DND-41 (cell line): ENCODE results near the gene ADCY2.

Experiments used
- ATAC-seq: fragments of 200-7000 bp; cut with Tn5 transposase; 3 replicates; pipeline ENCODE4 v1.9.1; 2021; ENCODE audit warnings: low read depth; ENCODE audit not compliant: insufficient read depth
- DNase-seq: peaks from one replicate; pipeline ENCODE4 v3.0.0-alpha.2; 2020
- H2AFZ ChIP-seq: 2 replicates; pipeline ENCODE4 v1.6.0; 2012; ENCODE audit warnings: low read depth, low read length
- H3K27ac ChIP-seq: 2 replicates; pipeline ENCODE4 v1.5.1; 2012; ENCODE audit warnings: low read length, inconsistent platforms
- H3K27me3 ChIP-seq: fragments of 200-600 bp; sonication (generic); 2 replicates; pipeline ENCODE4 v1.6.0; 2012; ENCODE audit warnings: low read length, mild to moderate bottlenecking, inconsistent platforms; ENCODE audit not compliant: insufficient read depth, poor library complexity
- H3K36me3 ChIP-seq: 2 replicates; pipeline ENCODE4 v1.5.1; 2012; ENCODE audit warnings: low read length, inconsistent platforms; ENCODE audit not compliant: insufficient read depth
- H3K4me1 ChIP-seq: 2 replicates; pipeline ENCODE4 v1.5.1; 2012; ENCODE audit warnings: mild to moderate bottlenecking, low read length; ENCODE audit not compliant: insufficient read depth
- H3K4me2 ChIP-seq: 2 replicates; pipeline ENCODE4 v1.6.0; 2012; ENCODE audit warnings: mild to moderate bottlenecking, moderate library complexity, low read length, inconsistent platforms; ENCODE audit not compliant: insufficient read depth
- H3K4me3 ChIP-seq, 2 experiments: fragments of 200-600 bp in 1 of 2; shearing (Covaris generic) in 1 of 2; 2 replicates each; pipeline ENCODE4 v1.5.1; 2012 to 2016; ENCODE audit warnings: inconsistent platforms in 2 of 2, low read length in 2 of 2, mild to moderate bottlenecking in 2 of 2, low read depth in 1 of 2, moderate library complexity in 1 of 2
- H3K79me2 ChIP-seq: 2 replicates; pipeline ENCODE4 v1.6.0; 2012; ENCODE audit warnings: low read length, inconsistent platforms; ENCODE audit not compliant: insufficient read depth
- H3K9ac ChIP-seq: 2 replicates; pipeline ENCODE4 v1.6.0; 2012; ENCODE audit warnings: low read depth, mild to moderate bottlenecking, inconsistent platforms, low read length, moderate library complexity
- H3K9me3 ChIP-seq: 2 replicates; pipeline ENCODE4 v1.5.1; 2012; ENCODE audit warnings: low read length, moderate library complexity, mild to moderate bottlenecking, inconsistent platforms; ENCODE audit not compliant: insufficient read depth, severe bottlenecking
- H4K20me1 ChIP-seq: 2 replicates; pipeline ENCODE4 v1.6.0; 2012; ENCODE audit warnings: low read length; ENCODE audit not compliant: insufficient read depth
- EZH2 ChIP-seq: IDR thresholded peaks from 3 replicates; pipeline ENCODE4 v1.6.1; 2012; ENCODE audit warnings: borderline replicate concordance, low read depth, mild to moderate bottlenecking, moderate library complexity, low read length, inconsistent platforms; ENCODE audit not compliant: severe bottlenecking
- TF ChIP-seq, protein P1 (sequence below): IDR thresholded peaks from 2 replicates; pipeline ENCODE4 v1.5.1; 2012; ENCODE audit warnings: borderline replicate concordance, low read length, moderate library complexity, mild to moderate bottlenecking; ENCODE audit not compliant: poor library complexity, severe bottlenecking; ENCODE audit errors: extremely low read depth

ADCY2 gene

DNA sequence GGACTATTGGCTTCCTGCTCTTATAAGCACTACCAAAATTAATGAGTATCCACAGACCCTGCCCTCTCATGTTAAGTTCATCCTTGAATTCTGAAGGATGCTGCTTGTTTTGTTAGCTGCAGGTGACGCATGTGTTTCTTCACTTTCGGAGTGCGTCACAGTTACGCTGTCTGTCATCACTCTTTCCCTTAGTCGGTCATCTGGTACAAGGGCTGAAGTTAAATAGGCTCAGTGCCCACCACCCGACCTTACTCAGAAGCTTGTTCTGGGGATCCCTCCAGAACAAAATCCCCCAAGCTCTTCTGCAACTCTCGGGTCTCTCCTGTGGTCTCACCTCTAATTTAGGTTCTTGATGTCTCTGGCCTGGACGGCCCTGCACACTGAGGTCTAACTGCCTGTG lies 51.0 kb downstream of the ADCY2 start:
- TF ChIP-seq, protein P1, sequence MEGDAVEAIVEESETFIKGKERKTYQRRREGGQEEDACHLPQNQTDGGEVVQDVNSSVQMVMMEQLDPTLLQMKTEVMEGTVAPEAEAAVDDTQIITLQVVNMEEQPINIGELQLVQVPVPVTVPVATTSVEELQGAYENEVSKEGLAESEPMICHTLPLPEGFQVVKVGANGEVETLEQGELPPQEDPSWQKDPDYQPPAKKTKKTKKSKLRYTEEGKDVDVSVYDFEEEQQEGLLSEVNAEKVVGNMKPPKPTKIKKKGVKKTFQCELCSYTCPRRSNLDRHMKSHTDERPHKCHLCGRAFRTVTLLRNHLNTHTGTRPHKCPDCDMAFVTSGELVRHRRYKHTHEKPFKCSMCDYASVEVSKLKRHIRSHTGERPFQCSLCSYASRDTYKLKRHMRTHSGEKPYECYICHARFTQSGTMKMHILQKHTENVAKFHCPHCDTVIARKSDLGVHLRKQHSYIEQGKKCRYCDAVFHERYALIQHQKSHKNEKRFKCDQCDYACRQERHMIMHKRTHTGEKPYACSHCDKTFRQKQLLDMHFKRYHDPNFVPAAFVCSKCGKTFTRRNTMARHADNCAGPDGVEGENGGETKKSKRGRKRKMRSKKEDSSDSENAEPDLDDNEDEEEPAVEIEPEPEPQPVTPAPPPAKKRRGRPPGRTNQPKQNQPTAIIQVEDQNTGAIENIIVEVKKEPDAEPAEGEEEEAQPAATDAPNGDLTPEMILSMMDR: no peak
- TF ChIP-seq EZH2: no peak
- Histone ChIP-seq H3K79me2 (no peaks in the 10 kb centered on the region), H2AFZ (no peak overlapping the region)

DNA sequence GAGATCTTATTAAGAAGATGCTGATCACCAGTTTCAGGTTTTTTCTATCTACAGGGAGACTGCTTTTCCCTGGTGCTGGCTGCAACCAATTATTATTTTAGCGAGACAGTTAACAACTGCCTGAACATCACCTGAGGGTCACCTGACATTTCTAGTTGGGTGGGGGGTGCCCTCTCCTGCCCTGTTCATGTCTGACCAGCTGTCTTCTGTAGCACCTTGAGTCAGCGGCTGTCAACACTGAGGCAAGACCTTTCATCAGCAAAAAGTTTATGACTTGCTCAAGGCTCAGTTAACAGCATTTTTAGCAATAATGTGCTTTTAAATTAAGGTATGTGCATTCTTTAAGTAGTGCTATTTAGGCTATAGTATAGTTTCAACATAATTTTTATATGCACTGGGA lies 58.0 kb downstream of the ADCY2 start:
- no peak overlapping the region for H3K27ac ChIP-seq
- TF ChIP-seq, protein P1: no peak
- TF ChIP-seq EZH2: no peak
- no peak for ATAC-seq

More for the DNA sequence above, 51.0 kb downstream of the ADCY2 start:
- no peaks in the 10 kb centered on the region for H3K4me1 ChIP-seq
- H3K9ac ChIP-seq: no peak overlapping the region
- no peak for DNase-seq
- no peak overlapping the region for H3K4me3 ChIP-seq
- no peak overlapping the region for H3K4me2 ChIP-seq
- H3K9me3 ChIP-seq: no peaks in the 10 kb centered on the region
- no peaks in the 10 kb centered on the region for H3K36me3 ChIP-seq
- H3K27ac ChIP-seq: no peak overlapping the region
- no peak for ATAC-seq
- H3K27me3 ChIP-seq: no peaks in the 10 kb centered on the region
- no peaks in the 10 kb centered on the region for H4K20me1 ChIP-seq

DNA sequence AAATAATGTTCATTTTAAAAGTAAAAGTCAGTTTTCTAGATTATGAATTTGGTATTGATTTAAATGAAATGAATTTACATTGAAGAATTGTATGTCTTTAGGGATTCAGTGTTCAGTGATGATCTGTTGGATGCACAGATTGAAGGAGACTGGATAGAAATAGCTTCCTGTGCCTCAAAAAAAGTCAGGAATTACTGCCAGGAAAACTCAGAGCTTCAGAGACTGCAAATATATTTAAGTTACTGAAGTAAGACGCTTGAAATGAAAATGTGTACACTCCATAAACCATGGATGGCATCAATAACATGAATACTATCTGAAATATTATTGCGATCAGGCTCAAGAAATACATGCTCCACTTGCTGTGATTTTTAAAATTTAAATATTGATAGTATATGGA lies 60.3 kb downstream of the ADCY2 start:
- Histone ChIP-seq H4K20me1 (no peaks in the 10 kb centered on the region), H3K9me3 (no peaks in the 10 kb centered on the region), H3K4me2 (no peak overlapping the region), H3K27ac (no peak overlapping the region), H3K79me2 (no peaks in the 10 kb centered on the region), H3K9ac (no peak overlapping the region), H2AFZ (no peak overlapping the region), H3K27me3 (no peaks in the 10 kb centered on the region), H3K36me3 (no peaks in the 10 kb centered on the region), H3K4me1 (no peaks in the 10 kb centered on the region), H3K4me3 (no peak overlapping the region)
- TF ChIP-seq EZH2: no peak
- TF ChIP-seq, protein P1: no peak
- ATAC-seq (no peak), DNase-seq (no peak)

More for the DNA sequence above, 58.0 kb downstream of the ADCY2 start:
- H3K27me3 ChIP-seq: no peaks in the 10 kb centered on the region
- H3K79me2 ChIP-seq: no peaks in the 10 kb centered on the region
- H3K9ac ChIP-seq: no peak overlapping the region
- no peaks in the 10 kb centered on the region for H3K9me3 ChIP-seq
- DNase-seq: no peak
- no peak overlapping the region for H2AFZ ChIP-seq
- H3K4me2 ChIP-seq: no peak overlapping the region
- H3K4me1 ChIP-seq: no peaks in the 10 kb centered on the region
- no peak overlapping the region for H3K4me3 ChIP-seq
- no peaks in the 10 kb centered on the region for H3K36me3 ChIP-seq
- H4K20me1 ChIP-seq: no peaks in the 10 kb centered on the region

DNA sequence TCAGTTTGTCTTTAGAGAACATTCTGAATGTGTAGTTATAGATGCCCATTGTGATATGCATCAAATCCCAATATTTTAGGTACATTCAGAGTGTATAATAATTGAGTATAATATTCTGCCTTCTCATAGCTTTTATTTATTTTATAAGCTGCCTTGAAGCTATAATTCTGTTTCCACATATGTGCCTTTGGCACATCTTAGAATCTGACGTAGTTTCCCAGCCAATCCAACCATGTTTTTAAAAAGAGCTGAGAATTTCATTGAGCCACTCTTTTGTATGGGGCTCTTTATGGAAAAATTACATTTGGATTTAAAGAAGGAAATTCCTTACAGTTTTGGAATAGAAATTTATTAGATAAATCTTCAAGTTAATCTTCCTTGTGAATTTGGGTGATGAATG lies 65.4 kb downstream of the ADCY2 start:
- no peaks in the 10 kb centered on the region for H3K27me3 ChIP-seq
- H3K27ac ChIP-seq: no peak overlapping the region
- no peaks in the 10 kb centered on the region for H3K9me3 ChIP-seq
- H3K79me2 ChIP-seq: no peaks in the 10 kb centered on the region
- ATAC-seq: no peak
- no peaks in the 10 kb centered on the region for H4K20me1 ChIP-seq
- no peak overlapping the region for H3K9ac ChIP-seq
- TF ChIP-seq EZH2: no peak
- TF ChIP-seq, protein P1: no peak
- no peaks in the 10 kb centered on the region for H3K36me3 ChIP-seq
- DNase-seq: no peak
- no peak overlapping the region for H3K4me3 ChIP-seq
- no peak overlapping the region for H3K4me2 ChIP-seq
- H2AFZ ChIP-seq: no peak overlapping the region
- no peaks in the 10 kb centered on the region for H3K4me1 ChIP-seq
